ENCODE results near the gene ACOX3. TPM values are rescaled to one million over a fixed set of nuclear protein-coding genes. Genes with fewer than 3 reads are reported as not detected.
A peak's percentile ranks its signal among the peaks of the same experiment; 100 is the strongest.

ACOX3 gene
- total RNA-seq, 1 experiment from 2014 or later, result 17.9 TPM

- Mint-ChIP-seq H3K36me3 (ENCODE audit: insufficient read depth, unreplicated experiment) (no peaks in the 10 kb centered on the region), H3K27ac (ENCODE audit: low read depth, unreplicated experiment) (no peak overlapping the region), H3K4me1 (ENCODE audit: insufficient read depth, unreplicated experiment) (peaks cover 10% of the 10 kb centered on the region), H3K9me3 (ENCODE audit: unreplicated experiment) (peaks cover 12% of the 10 kb centered on the region), H3K27me3 (ENCODE audit: insufficient read depth, unreplicated experiment) (no peaks in the 10 kb centered on the region), H3K4me3 (ENCODE audit: unreplicated experiment) (no peak overlapping the region)
- intact Hi-C loops (cut with micrococcal nuclease), result no loop called here
- DNase-seq (ENCODE audit: unreplicated experiment), result no peak
- TF ChIP-seq CTCF (IDR thresholded peaks at IDR 0.05; ENCODE audit: unreplicated experiment), result no peak
- CTCF ChIA-PET, result interaction anchor here (0.6 kb wide), 1 partner anchor 56 kb away, joined by 3 read pairs; no protein-coding TSS in a partner anchor
- POLR2A ChIA-PET, result no interaction called here
- no TSS peak for BruUV-seq (replicated peaks)
Measured at GRCh38 chr4:8338351-8338961, 102.1 kb downstream of the ACOX3 start.

- Mint-ChIP-seq H3K27me3 (ENCODE audit: insufficient read depth, unreplicated experiment) (no peaks in the 10 kb centered on the region), H3K4me3 (ENCODE audit: unreplicated experiment) (no peak overlapping the region), H3K27ac (ENCODE audit: low read depth, unreplicated experiment) (no peak overlapping the region), H3K36me3 (ENCODE audit: insufficient read depth, unreplicated experiment) (no peaks in the 10 kb centered on the region), H3K4me1 (ENCODE audit: insufficient read depth, unreplicated experiment) (peaks cover 23% of the 10 kb centered on the region), H3K9me3 (ENCODE audit: unreplicated experiment) (peaks cover 12% of the 10 kb centered on the region)
- TF ChIP-seq CTCF (IDR thresholded peaks at IDR 0.05; ENCODE audit: unreplicated experiment), result no peak
- no TSS peak for BruUV-seq (replicated peaks)
- intact Hi-C loops (cut with micrococcal nuclease), result no loop called here
- POLR2A ChIA-PET, result interaction anchor here (1.3 kb wide), 1 partner anchor 14 kb away, joined by 4 read pairs; no protein-coding TSS in a partner anchor
- CTCF ChIA-PET, result no interaction called here
- peak; percentile 92 for DNase-seq (ENCODE audit: unreplicated experiment)
Measured at GRCh38 chr4:8336412-8337075, 104.0 kb downstream of the ACOX3 start.

GRCh38 chr4:8335848-8336247 lies 104.7 kb downstream of the ACOX3 start:
- DNase-seq (ENCODE audit: unreplicated experiment), result no peak
- H3K27ac Mint-ChIP-seq (ENCODE audit: low read depth, unreplicated experiment), result no peak overlapping the region
- no peak overlapping the region for H3K4me3 Mint-ChIP-seq (ENCODE audit: unreplicated experiment)
- H3K27me3 Mint-ChIP-seq (ENCODE audit: insufficient read depth, unreplicated experiment), result no peaks in the 10 kb centered on the region
- CTCF ChIA-PET, result interaction anchor here (0.5 to 0.9 kb wide), 3 partner anchors 55 to 168 kb away, joined by 3 to 5 read pairs (median 3); no protein-coding TSS in a partner anchor
- no TSS peak for BruUV-seq (replicated peaks)
- H3K4me1 Mint-ChIP-seq (ENCODE audit: insufficient read depth, unreplicated experiment), result peaks cover 23% of the 10 kb centered on the region
- H3K9me3 Mint-ChIP-seq (ENCODE audit: unreplicated experiment), result peaks cover 12% of the 10 kb centered on the region
- POLR2A ChIA-PET, result interaction anchor here (1.3 kb wide), 1 partner anchor 13 kb away, joined by 4 read pairs; no protein-coding TSS in a partner anchor
- no peaks in the 10 kb centered on the region for H3K36me3 Mint-ChIP-seq (ENCODE audit: insufficient read depth, unreplicated experiment)
- TF ChIP-seq CTCF (IDR thresholded peaks at IDR 0.05; ENCODE audit: unreplicated experiment), result no peak
- intact Hi-C loops (cut with micrococcal nuclease), result no loop called here

GRCh38 chr4:8334786-8335460 lies 105.6 kb downstream of the ACOX3 start:
- TF ChIP-seq CTCF (IDR thresholded peaks at IDR 0.05; ENCODE audit: unreplicated experiment), result no peak
- DNase-seq (ENCODE audit: unreplicated experiment), result no peak
- no TSS peak for BruUV-seq (replicated peaks)
- intact Hi-C loops (cut with micrococcal nuclease), result no loop called here
- H3K36me3 Mint-ChIP-seq (ENCODE audit: insufficient read depth, unreplicated experiment), result no peaks in the 10 kb centered on the region
- no peak overlapping the region for H3K27ac Mint-ChIP-seq (ENCODE audit: low read depth, unreplicated experiment)
- ChIA-PET POLR2A (no interaction called here), CTCF (interaction anchor here (0.5 to 0.9 kb wide), 4 partner anchors 18 to 1339 kb away, joined by 3 to 5 read pairs (median 4); no protein-coding TSS in a partner anchor)
- H3K4me3 Mint-ChIP-seq (ENCODE audit: unreplicated experiment), result no peak overlapping the region
- peaks cover 12% of the 10 kb centered on the region for H3K9me3 Mint-ChIP-seq (ENCODE audit: unreplicated experiment)
- peaks cover 23% of the 10 kb centered on the region for H3K4me1 Mint-ChIP-seq (ENCODE audit: insufficient read depth, unreplicated experiment)
- H3K27me3 Mint-ChIP-seq (ENCODE audit: insufficient read depth, unreplicated experiment), result no peaks in the 10 kb centered on the region

Measured in MCF 10A (cell line).